RWPE1 (cell line): ENCODE data around the gene RASGRP2.

Source experiments
- CTCF ChIA-PET: fragments of 350-600 bp; sonication (Branson Sonifier 250); formaldehyde crosslinking; extraction: SDS; loops from one replicate; lab custom pipeline; 2021; lab: Yijun Ruan, JAX
- POLR2A ChIA-PET: fragments of 400-600 bp; formaldehyde crosslinking; extraction: SDS; loops from one replicate; lab custom pipeline; 2020; ENCODE audit warnings: antibody characterized with exemption; ENCODE audit not compliant: low non-redundant PET; lab: Yijun Ruan, JAX
- DNase-seq: peaks from one replicate; pipeline ENCODE4 v3.0.0; 2012; ENCODE audit warnings: low spot score
- H3K27ac ChIP-seq: fragments of 450-650 bp; 2 replicates; pipeline ENCODE4 v1.5.1; 2017
- CTCF ChIP-seq: fragments of 450-650 bp; conservative IDR thresholded peaks from 2 replicates; pipeline ENCODE4 v1.5.1; 2017; ENCODE audit warnings: low read depth, mild to moderate bottlenecking

Gene RASGRP2

GRCh38 chr11:64788321-64789215 is 44.6 kb upstream of the RASGRP2 start:
- DNase-seq = no peak
- ChIA-PET CTCF (interaction anchor here (0.6 to 0.8 kb wide), 6 partner anchors 10 to 99 kb away, joined by 3 to 6 read pairs (median 4); no protein-coding TSS in a partner anchor), POLR2A (no interaction called here)
- TF ChIP-seq CTCF = no peak
- peak overlapping the region; percentile 15 for H3K27ac ChIP-seq

GRCh38 chr11:64787526-64788320 is 43.8 kb upstream of the RASGRP2 start:
- H3K27ac ChIP-seq = peak overlapping the region; percentile 15
- DNase-seq = peak; percentile 42
- TF ChIP-seq CTCF = peak; percentile 65
- CTCF ChIA-PET = interaction anchor here (0.6 to 0.8 kb wide), 7 partner anchors 9 to 321 kb away, joined by 3 to 6 read pairs (median 3); no protein-coding TSS in a partner anchor
- POLR2A ChIA-PET = no interaction called here

- CTCF ChIA-PET = interaction anchor here (0.6 to 1.1 kb wide), 3 partner anchors 102 to 324 kb away, joined by 3 to 6 read pairs (median 3); no protein-coding TSS in a partner anchor
- POLR2A ChIA-PET = no interaction called here
- no peak for TF ChIP-seq CTCF
Observed at GRCh38 chr11:64786308-64786707, 42.4 kb upstream of the RASGRP2 start.

GRCh38 chr11:64784813-64785581 is 41.1 kb upstream of the RASGRP2 start:
- DNase-seq = no peak
- H3K27ac ChIP-seq = no peak overlapping the region
- no peak for TF ChIP-seq CTCF
- POLR2A ChIA-PET = no interaction called here
- CTCF ChIA-PET = interaction anchor here (0.6 to 0.8 kb wide), 3 partner anchors 43 to 306 kb away, joined by 3 to 4 read pairs (median 3); no protein-coding TSS in a partner anchor

More at GRCh38 chr11:64786308-64786707, 42.4 kb upstream of the RASGRP2 start:
- H3K27ac ChIP-seq = no peak overlapping the region
- DNase-seq = no peak

GRCh38 chr11:64778473-64779298 is 34.7 kb upstream of the RASGRP2 start, which contains the start of gene SF1:
Gene SF1, minus strand, starts transcription at chr11:64778542. Its CDS starts 150 bp downstream, at chr11:64778392.
- peak; percentile 99 for DNase-seq
- POLR2A ChIA-PET = interaction anchor here (0.6 kb wide), 1 partner anchor 1302 kb away, joined by 5 read pairs; no protein-coding TSS in a partner anchor
- H3K27ac ChIP-seq = peak within 1 kb of the TSS; percentile 98
- TF ChIP-seq CTCF = no peak
- CTCF ChIA-PET = interaction anchor here (0.7 kb wide), 1 partner anchor 9 kb away, joined by 5 read pairs; no protein-coding TSS in a partner anchor
